CD8-positive, alpha-beta memory T cell (primary cell): ENCODE results near the gene SMG1. TPM values are rescaled to one million over a fixed set of nuclear protein-coding genes. Genes with fewer than 3 reads are reported as not detected.
"Not testable (repeated sequence)": the region's sequence is repeated elsewhere in the genome, so short reads cannot be mapped to it uniquely, and the experiment has no call there.

Source experiments
- CTCF ChIA-PET: fragments of 350-600 bp; sonication (Branson Sonifier 250); formaldehyde crosslinking; loops from one replicate; lab custom pipeline; 2021; ENCODE audit warnings: antibody characterized with exemption; lab: Charles Lee
- POLR2A ChIA-PET: fragments of 350-600 bp; sonication (Branson Sonifier 250); formaldehyde crosslinking; loops from one replicate; lab custom pipeline; 2021; ENCODE audit warnings: antibody characterized with exemption; lab: Charles Lee
- DNase-seq, 5 donors: peaks; one replicate each; pipeline versions ENCODE4 v3.0.0 to v3.0.0-alpha.2; 2020 to 2022; ENCODE audit warnings: mixed read lengths in 1 of 5
- H3K27ac ChIP-seq: one replicate; pipeline ENCODE4 v1.7.0; 2013; ENCODE audit warnings: low read depth, mild to moderate bottlenecking, low read length, moderate library complexity
- H3K27me3 ChIP-seq: 2 replicates; pipeline ENCODE4 v1.7.0; 2013; ENCODE audit warnings: low read length, mild to moderate bottlenecking; ENCODE audit not compliant: insufficient read depth, poor library complexity, severe bottlenecking
- H3K36me3 ChIP-seq: 2 replicates; pipeline ENCODE4 v1.7.0; 2013; ENCODE audit warnings: mild to moderate bottlenecking, low read length, moderate library complexity; ENCODE audit not compliant: insufficient read depth
- H3K4me1 ChIP-seq: 2 replicates; pipeline ENCODE4 v1.7.0; 2013; ENCODE audit warnings: mild to moderate bottlenecking, low read length, moderate library complexity; ENCODE audit not compliant: insufficient read depth
- H3K4me3 ChIP-seq: 2 replicates; pipeline ENCODE4 v1.7.0; 2013; ENCODE audit warnings: mild to moderate bottlenecking, low read length
- H3K9me3 ChIP-seq: 2 replicates; pipeline ENCODE4 v1.7.0; 2013; ENCODE audit warnings: mild to moderate bottlenecking, low read length
- H3K27ac Mint-ChIP-seq, 8 donors: one replicate each; pipeline ENCODE4 v1.8.0; 2020 to 2021; ENCODE audit warnings: mixed read lengths in 8 of 8, mild to moderate bottlenecking in 6 of 8, inconsistent platforms in 3 of 8, moderate library complexity in 3 of 8
- H3K27me3 Mint-ChIP-seq, 2 donors: one replicate each; pipeline ENCODE4 v1.8.0; 2020 to 2021; ENCODE audit warnings: mixed read lengths in 2 of 2, mild to moderate bottlenecking in 1 of 2, moderate library complexity in 1 of 2
- H3K36me3 Mint-ChIP-seq, 3 donors: one replicate each; pipeline ENCODE4 v1.8.0; 2020 to 2021; ENCODE audit warnings: mixed read lengths in 3 of 3, inconsistent platforms in 1 of 3, mild to moderate bottlenecking in 1 of 3
- H3K4me1 Mint-ChIP-seq, 3 donors: one replicate each; pipeline ENCODE4 v1.8.0; 2020 to 2021; ENCODE audit warnings: mixed read lengths in 3 of 3, inconsistent platforms in 1 of 3, mild to moderate bottlenecking in 1 of 3
- H3K4me3 Mint-ChIP-seq, 7 donors: one replicate each; pipeline ENCODE4 v1.8.0; 2020 to 2021; ENCODE audit warnings: mixed read lengths in 7 of 7, mild to moderate bottlenecking in 6 of 7, moderate library complexity in 4 of 7, inconsistent platforms in 2 of 7
- H3K9me3 Mint-ChIP-seq, 5 donors: one replicate each; pipeline ENCODE4 v1.8.0; 2020 to 2022; ENCODE audit warnings: mixed read lengths in 5 of 5, mild to moderate bottlenecking in 3 of 5, moderate library complexity in 2 of 5, inconsistent platforms in 1 of 5
- polyA plus RNA-seq: library from polyadenylated mRNA; unstranded; fragments of 300-500 nt; fragmentation: Illumina TruSeq; gene quantifications from one replicate; pipeline ENCODE4 v1.2.3, GENCODE V29; 2021
- total RNA-seq, 2 experiments: library from RNA; stranded (reverse); gene quantifications; one replicate each; pipeline ENCODE4 v1.2.3, GENCODE V29; 2021

Gene SMG1
- total and polyA plus RNA-seq, 3 experiments from 2014 or later = 17.8 to 98.2 (median 90.9) TPM

DNA sequence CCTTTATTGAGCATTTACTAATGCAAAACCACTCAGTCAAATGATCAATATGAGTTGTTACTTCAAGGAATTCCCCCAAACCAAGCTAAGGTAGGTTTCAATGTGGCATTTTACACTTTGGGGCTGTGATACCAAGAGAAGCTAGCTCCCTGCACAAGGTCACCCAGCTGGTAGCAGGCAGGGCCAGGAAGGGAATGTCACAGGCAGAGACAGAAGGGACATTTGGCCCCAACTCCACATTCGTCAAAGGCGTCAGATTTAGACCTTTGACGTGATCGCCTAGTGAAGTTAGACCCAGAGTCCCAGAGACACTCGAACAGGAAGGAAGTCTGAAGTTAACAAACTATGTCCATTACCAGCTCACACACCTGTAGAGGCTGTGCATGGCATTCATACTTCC, 5.5 kb upstream of the SMG1 start:
- H3K4me3 Mint-ChIP-seq = no peak overlapping the region
- CTCF ChIA-PET = no interaction called here
- Histone ChIP-seq H3K9me3 (no peaks in the 10 kb centered on the region), H3K36me3 (no peaks in the 10 kb centered on the region), H3K27ac (no peak overlapping the region), H3K27me3 (no peaks in the 10 kb centered on the region), H3K4me1 (no peaks in the 10 kb centered on the region), H3K4me3 (no peak overlapping the region)
- H3K9me3 Mint-ChIP-seq = no peaks in the 10 kb centered on the region
- peak overlapping the region in 2 of 8 donors; percentile 38 to 45 for H3K27ac Mint-ChIP-seq
- DNase-seq = no peak
- H3K4me1 Mint-ChIP-seq = peaks cover 1 to 7% (median 5%) of the 10 kb centered on the region in 3 donors
- peaks cover under 1 to 1% (median 1%) of the 10 kb centered on the region in 3 donors for H3K36me3 Mint-ChIP-seq
- peaks cover 0 to 1% of the 10 kb centered on the region in 2 donors for H3K27me3 Mint-ChIP-seq
- POLR2A ChIA-PET = no interaction called here

DNA sequence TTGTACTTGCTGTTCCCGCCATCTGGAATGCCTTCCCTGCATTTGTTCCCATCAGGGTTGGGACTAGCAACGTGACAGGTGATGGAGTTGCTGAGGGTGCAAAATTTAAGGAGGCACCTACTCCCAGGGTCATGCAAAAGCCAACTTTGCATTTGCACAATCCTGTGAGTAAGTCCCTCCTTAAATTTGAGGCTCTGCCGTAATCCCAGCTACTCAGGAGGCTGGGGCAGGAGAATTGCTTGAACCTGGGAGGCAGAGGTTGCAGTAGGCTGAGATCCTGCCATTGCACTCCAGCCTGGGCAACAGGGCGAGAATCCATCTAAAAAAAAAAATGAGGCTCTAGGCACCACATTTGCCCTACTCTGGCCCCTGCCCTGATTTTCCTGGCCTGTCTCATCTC, 3.9 kb upstream of the SMG1 start:
- CTCF ChIA-PET = interaction anchor here (1.0 kb wide), 1 partner anchor 128 kb away, joined by 4 read pairs; the partner anchor contains the start of gene ARL6IP1
- H3K36me3 ChIP-seq, H3K27me3 ChIP-seq, POLR2A ChIA-PET, H3K27me3 Mint-ChIP-seq, H3K4me1 ChIP-seq, H3K9me3 Mint-ChIP-seq, H3K4me3 ChIP-seq, H3K27ac ChIP-seq, DNase-seq, H3K36me3 Mint-ChIP-seq, H3K9me3 ChIP-seq: not testable (repeated sequence)
- H3K4me1 Mint-ChIP-seq = peaks cover 5 to 14% (median 13%) of the 10 kb centered on the region in 3 donors
- H3K27ac Mint-ChIP-seq = peak overlapping the region in 1 of 8 donors; percentile 73
- peak overlapping the region in 1 of 7 donors; percentile 64 for H3K4me3 Mint-ChIP-seq

DNA sequence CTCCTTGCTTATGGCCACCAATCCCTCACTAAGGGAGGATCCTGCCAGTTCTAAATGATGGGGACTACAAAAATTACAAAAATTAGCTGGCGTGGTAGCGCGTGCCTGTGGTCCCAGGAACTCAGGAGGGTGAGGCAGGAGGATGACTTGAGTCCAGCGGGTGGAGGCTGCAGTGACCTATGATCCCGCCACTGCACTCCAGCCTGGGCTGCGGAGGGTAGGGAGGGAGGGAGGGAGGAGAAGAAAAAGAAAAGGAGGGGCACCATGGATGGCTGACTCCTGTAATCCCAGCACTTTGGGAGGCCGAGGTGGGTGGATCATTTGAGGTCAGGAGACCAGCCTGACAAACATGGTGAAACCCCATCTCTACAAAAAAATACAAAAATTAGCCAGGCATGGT, 1.9 kb upstream of the SMG1 start:
- H3K4me1 ChIP-seq = peaks cover 11% of the 10 kb centered on the region
- H3K9me3 Mint-ChIP-seq, H3K27me3 ChIP-seq, H3K4me3 ChIP-seq, H3K27me3 Mint-ChIP-seq, H3K36me3 Mint-ChIP-seq, DNase-seq, CTCF ChIA-PET, H3K27ac ChIP-seq, H3K9me3 ChIP-seq, POLR2A ChIA-PET, H3K36me3 ChIP-seq: not testable (repeated sequence)
- Mint-ChIP-seq H3K27ac (peak overlapping the region in 3 of 8 donors; percentile 12 to 65 (median 54)), H3K4me1 (peaks cover 23 to 33% (median 33%) of the 10 kb centered on the region in 3 donors), H3K4me3 (peak overlapping the region; percentile 31 to 93 (median 51))

DNA sequence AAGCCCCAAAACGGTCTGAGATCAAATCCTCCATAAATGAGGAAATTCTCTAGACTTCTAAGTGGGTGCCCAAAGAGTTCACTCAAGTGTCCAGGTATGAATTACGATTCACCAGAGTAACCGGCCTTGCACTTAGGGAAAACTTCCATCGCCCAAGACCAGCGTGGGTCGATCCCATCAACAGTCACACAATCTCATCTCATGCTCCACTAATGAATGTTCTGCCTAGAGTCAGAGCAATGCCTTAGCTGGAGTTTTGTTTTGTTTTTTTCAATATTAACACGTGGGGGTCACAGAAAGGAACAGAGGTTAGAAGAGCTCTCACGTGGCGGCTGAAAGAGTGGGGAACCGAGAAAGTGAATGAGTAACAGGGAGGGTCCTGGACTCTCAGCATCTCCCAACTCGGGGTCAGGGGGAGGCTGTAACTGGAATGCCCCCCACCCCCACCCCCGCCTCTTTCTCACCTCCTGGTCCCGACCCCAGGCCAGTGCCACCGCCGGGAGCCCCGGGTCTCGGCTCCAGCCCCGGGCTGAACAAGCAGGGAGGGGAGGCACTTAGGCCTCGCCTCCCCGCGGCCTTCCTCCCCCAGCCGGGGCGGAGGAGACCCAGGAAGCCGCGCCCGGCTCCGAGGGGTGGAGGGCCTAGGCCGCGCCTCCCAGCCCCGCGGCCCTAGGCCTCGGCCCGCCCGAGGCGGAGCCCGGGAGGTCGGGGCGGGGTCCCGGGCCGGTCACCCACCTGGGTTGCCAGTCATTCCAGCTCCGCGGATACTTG, 808 bp downstream of the SMG1 start:
- ChIA-PET POLR2A (interaction anchor here (0.6 to 1.9 kb wide), 2 partner anchors 124 to 143 kb away, joined by 5 to 11 read pairs; partner anchors contain the start of gene ARL6IP1), CTCF (interaction anchor here (0.9 to 1.5 kb wide), 2 partner anchors 21 to 123 kb away, joined by 3 to 9 read pairs; partner anchors contain the start of gene ARL6IP1)
- peaks cover 38 to 54% (median 53%) of the 10 kb centered on the region in 3 donors for H3K4me1 Mint-ChIP-seq
- Histone ChIP-seq H3K27ac (peak overlapping the region; percentile 61), H3K4me3 (peak overlapping the region; percentile 58), H3K4me1 (peaks cover 11% of the 10 kb centered on the region)
- not testable (repeated sequence) for H3K27me3 Mint-ChIP-seq, H3K36me3 ChIP-seq, H3K36me3 Mint-ChIP-seq, H3K27me3 ChIP-seq, H3K9me3 Mint-ChIP-seq, H3K9me3 ChIP-seq
- peak overlapping the region; percentile 85 to 98 (median 97) for H3K27ac Mint-ChIP-seq
- peak; percentile 51 to 74 (median 69) for DNase-seq
- peak overlapping the region; percentile 91 to 100 (median 94) for H3K4me3 Mint-ChIP-seq

DNA sequence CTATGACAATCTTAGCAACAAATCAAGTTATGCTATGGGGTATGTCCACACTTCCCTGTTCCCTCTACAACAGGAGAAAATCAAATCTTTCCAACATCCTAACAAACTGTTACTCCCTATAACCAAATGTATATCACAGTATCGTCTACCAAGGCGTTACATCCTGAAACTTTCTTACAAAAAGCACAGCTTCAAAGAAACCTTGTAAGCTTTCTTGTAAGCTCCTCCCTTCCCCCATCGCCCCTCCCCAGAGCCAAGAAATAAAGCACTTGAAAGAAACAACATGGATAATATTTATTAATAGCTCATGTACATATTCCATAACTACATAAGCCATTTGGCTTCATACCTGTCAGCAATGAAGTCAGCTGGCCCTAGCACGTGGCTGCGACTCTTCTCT, 2.3 kb downstream of the SMG1 start:
- H3K4me3 ChIP-seq, H3K27me3 Mint-ChIP-seq, H3K27ac ChIP-seq, H3K36me3 Mint-ChIP-seq, CTCF ChIA-PET, H3K36me3 ChIP-seq, DNase-seq, POLR2A ChIA-PET, H3K9me3 Mint-ChIP-seq, H3K27me3 ChIP-seq, H3K9me3 ChIP-seq: not testable (repeated sequence)
- H3K4me1 ChIP-seq = peaks cover 11% of the 10 kb centered on the region
- Mint-ChIP-seq H3K27ac (peak overlapping the region in 7 of 8 donors; percentile 78 to 97 (median 90)), H3K4me1 (peaks cover 44 to 62% (median 60%) of the 10 kb centered on the region in 3 donors), H3K4me3 (peak overlapping the region; percentile 77 to 98 (median 88))

DNA sequence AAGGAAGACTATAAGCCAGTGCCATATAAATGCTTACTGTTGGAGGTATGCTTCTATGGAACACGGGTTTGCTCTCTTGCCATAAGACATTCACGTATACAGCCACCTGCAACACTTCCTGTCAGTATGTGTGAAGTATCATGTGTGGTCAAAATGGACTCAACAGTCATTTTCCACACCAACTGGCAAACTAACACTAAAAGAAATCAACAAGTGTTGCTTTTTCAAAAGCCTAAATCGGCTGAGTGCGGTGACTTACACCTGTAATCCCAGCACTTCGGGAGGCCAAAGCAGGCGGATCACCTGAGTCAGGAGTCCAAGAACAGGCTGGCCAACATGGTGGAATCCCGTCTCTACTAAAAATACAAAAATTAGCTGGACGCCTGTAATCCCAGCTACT, 3.1 kb downstream of the SMG1 start:
- H3K9me3 Mint-ChIP-seq, POLR2A ChIA-PET, CTCF ChIA-PET: not testable (repeated sequence)

DNA sequence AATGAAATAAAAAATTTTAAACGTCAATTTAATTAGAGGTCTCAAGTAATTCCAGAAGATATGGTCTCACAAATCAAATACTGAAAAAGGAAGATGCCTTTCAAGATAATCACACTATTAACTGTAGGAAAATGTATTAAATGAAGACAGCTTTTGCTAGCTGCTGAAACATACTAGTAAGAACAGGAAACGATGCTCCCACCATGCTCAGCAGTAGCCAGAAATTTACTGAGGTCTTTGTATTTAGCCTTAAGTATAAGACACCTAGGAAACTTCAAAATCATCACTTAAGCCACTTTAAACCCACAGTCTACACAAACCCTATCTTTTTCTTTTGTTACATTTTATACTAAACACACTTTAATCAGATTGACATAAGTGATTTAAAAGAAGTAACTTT, 16.6 kb downstream of the SMG1 start:
- H3K4me3 ChIP-seq, H3K4me3 Mint-ChIP-seq, H3K27me3 Mint-ChIP-seq, H3K27ac ChIP-seq, H3K36me3 ChIP-seq, H3K27me3 ChIP-seq, CTCF ChIA-PET, H3K9me3 Mint-ChIP-seq, H3K9me3 ChIP-seq, DNase-seq, H3K4me1 ChIP-seq, POLR2A ChIA-PET: not testable (repeated sequence)
- Mint-ChIP-seq H3K36me3 (peaks cover 0 to 14% (median 3%) of the 10 kb centered on the region in 3 donors), H3K4me1 (peaks cover 37 to 63% (median 62%) of the 10 kb centered on the region in 3 donors), H3K27ac (peak overlapping the region in 4 of 8 donors; percentile 21 to 43 (median 22))

More for the DNA sequence above, 3.1 kb downstream of the SMG1 start:
- peaks cover 47 to 67% (median 67%) of the 10 kb centered on the region in 3 donors for H3K4me1 Mint-ChIP-seq
- peak overlapping the region; percentile 72 to 98 (median 88) for H3K4me3 Mint-ChIP-seq
- not testable (repeated sequence) for H3K27me3 ChIP-seq, H3K9me3 ChIP-seq, H3K4me3 ChIP-seq, H3K36me3 ChIP-seq, H3K27me3 Mint-ChIP-seq, H3K27ac ChIP-seq
- peaks cover 0 to 11% (median 0%) of the 10 kb centered on the region in 3 donors for H3K36me3 Mint-ChIP-seq
- DNase-seq = peak in 1 of 5 donors; percentile 16
- H3K4me1 ChIP-seq = peaks cover 11% of the 10 kb centered on the region
- peak overlapping the region; percentile 50 to 97 (median 83) for H3K27ac Mint-ChIP-seq

DNA sequence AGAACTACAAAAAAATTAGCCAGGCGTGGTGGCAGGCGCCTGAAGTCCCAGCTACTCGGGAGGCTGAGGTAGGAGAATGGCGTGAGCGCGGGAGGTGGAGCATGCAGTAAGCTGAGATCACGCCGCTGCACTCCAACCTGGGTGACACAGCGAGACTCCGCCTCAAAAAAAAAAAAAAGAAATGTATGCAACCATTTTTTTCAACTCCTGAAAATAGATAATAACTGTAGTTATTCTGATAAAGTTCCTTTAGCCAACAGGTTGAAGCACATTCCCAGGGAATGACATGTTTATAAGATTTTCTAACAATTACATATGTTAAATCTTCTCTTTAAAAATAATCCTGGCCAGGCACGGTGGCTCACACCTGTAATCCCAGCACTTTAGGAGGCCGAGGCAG, 17.5 kb downstream of the SMG1 start:
- H3K4me1 ChIP-seq, CTCF ChIA-PET, H3K4me3 Mint-ChIP-seq, H3K9me3 Mint-ChIP-seq, H3K27ac ChIP-seq, H3K27me3 Mint-ChIP-seq, H3K27me3 ChIP-seq, DNase-seq, H3K4me3 ChIP-seq, H3K9me3 ChIP-seq, H3K27ac Mint-ChIP-seq, H3K36me3 ChIP-seq, POLR2A ChIA-PET: not testable (repeated sequence)
- peaks cover 34 to 62% (median 58%) of the 10 kb centered on the region in 3 donors for H3K4me1 Mint-ChIP-seq
- H3K36me3 Mint-ChIP-seq = peaks cover 0 to 13% (median 3%) of the 10 kb centered on the region in 3 donors
